GM19467 (cell line): Measurements from ENCODE around the gene ARRDC1.
"Not testable (repeated sequence)": the region's sequence is repeated elsewhere in the genome, so short reads cannot be mapped to it uniquely, and the experiment has no call there.

Experiments used
- ATAC-seq: cut with Tn5 transposase; IDR thresholded peaks from one replicate; pipeline ENCODE4 v1.9.1; 2021; ENCODE audit warnings: mild to moderate bottlenecking, moderate library complexity; ENCODE audit not compliant: unreplicated experiment

ARRDC1 gene, protein sequence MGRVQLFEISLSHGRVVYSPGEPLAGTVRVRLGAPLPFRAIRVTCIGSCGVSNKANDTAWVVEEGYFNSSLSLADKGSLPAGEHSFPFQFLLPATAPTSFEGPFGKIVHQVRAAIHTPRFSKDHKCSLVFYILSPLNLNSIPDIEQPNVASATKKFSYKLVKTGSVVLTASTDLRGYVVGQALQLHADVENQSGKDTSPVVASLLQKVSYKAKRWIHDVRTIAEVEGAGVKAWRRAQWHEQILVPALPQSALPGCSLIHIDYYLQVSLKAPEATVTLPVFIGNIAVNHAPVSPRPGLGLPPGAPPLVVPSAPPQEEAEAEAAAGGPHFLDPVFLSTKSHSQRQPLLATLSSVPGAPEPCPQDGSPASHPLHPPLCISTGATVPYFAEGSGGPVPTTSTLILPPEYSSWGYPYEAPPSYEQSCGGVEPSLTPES

DNA sequence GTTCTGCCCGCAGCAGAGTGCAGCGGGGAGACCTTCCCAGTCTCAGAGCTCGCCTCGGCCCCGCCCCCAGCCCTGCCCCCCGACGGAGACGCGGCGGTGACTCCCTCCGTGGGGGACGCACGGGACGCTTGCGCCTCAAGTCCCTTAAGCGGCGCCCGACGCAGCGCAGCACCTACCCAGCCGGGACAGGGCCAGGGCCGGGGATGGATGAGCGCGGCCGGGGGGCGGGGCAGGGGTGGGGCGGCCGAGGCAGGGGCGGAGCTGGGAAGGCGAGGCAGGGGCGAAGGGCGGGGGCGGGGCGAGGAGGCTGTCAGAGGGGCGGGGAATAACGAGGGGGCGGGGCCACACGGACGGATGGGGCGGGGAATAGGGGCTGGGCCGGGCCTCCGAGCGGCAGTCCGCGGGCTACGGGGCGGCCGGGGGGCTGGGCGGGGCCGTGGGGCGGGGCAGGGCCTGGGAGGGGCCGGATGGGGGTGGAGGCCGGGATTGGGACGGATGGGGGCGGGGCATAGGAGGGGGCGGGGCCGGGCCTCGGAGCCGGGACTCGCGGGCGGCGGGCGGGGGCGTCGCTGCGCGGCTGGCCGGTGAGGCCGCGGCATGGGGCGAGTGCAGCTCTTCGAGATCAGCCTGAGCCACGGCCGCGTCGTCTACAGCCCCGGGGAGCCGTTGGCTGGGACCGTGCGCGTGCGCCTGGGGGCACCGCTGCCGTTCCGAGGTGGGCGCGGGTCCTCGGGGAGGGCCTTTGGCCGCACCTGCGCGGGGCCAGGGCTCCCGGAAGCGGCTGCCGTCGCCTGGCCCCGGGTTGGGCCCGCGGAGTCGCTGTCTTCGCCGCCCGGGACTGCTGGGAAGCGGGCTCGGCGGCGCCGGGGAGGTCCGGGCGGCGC is at the start of gene ARRDC1:
Gene ARRDC1 (plus strand): TSS at position 566 of the 884 bp plus-strand sequence. CDS start 32 bp downstream, at position 598.
- ATAC-seq = peak; percentile 68

DNA sequence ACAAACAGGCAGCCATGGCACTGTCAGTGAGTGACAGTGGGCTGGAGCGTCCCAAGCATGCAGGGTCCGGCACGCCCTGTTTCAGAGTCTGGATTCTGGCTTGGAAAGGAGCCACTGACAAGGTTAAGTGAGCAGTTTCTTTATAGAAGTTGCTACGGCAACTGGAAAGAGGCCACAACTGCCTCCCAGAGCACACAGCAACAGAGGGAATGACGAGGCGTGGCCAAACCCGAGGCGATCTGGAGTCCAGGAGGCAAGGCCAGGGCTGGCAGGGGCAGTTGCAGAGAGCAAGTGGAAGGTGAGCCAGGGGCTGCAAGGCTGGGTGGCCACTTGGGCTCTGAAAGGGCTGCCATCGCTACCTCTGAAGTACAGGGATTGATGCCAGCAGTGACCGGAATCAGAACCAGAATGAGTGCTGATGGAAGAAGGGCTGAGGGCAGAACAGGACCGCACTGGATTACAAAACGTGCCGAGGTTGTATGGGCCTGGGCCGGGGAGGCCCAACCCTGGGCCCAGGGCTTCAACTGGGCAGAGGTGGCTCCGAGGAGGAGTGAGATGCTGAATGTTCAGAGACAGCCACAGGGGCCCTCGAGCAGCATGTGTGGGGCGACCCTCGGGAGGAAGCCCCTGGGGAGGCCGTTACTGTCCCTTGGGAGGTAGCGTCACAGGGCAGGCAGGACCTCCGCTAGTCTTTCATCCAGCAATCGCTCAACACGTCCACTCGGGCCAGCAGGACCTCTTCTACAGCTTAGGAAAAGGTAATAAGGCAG is 49.2 kb upstream of the ARRDC1 start:
- ATAC-seq = no peak

DNA sequence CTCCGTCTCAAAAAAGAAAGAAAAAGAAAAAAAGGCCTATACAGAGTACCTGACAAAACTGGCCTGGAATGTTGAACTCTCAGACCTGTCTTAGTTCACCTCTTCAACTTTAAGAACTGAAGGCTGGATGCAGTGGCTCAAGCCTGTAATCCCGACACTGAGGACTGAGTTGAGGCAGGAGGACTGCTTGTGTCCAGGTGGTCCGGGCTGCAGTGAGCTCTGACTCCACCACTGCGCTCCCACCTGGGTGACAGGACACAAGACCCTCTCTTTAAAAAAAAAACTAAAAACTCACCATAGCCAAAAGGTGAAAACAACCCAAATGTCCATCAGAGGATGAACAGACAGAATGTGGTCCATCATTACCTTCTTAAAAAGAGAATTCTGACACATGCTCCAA is 47.4 kb upstream of the ARRDC1 start:
- ATAC-seq = no peak

DNA sequence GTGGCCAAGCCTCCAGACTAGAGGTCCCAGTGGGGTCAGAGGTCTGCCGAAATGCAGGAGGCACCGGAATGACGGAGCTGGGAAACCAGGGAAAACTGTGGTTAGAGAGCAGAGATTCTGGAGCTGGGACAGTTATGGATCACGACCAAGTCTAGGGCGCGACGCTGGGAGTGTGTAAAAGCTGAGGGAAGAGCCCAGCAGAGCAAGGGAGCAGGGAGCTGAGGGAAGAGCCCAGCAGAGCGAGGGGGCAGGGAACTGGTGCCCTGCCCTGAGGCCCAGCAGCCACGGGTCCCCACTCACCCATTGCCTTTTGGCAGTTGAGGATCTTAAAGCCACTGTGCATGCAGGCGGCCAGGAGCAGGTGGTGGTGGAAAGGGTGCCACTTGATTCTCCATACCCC is 41.4 kb upstream of the ARRDC1 start:
- ATAC-seq = no peak

DNA sequence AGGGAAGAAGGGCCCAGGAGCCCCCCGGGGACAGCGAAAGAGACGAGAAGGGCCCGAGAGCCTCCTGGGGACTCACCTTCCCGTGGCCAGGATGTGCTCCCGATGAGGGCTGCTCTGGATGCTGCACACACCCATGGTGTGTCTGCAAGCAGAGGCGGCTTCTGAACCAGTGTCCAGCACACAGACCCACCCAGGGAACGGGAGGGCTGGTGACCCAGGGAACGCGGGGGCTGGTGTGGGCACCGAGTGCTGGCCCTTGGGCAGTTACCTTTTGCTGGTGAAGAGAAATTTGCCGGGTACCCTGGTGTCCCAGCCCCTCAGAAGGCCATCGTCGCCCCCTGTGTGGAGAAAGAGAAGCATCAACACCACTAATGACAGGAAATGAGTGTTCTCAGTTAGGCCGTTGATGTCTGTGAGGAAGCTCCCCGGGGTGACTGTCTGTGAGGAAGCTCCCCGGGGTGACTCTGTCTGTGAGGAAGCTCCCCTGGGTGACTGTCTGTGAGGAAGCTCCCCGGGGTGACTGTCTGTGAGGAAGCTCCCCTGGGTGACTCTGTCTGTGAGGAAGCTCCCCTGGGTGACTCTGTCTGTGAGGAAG is 40.6 kb upstream of the ARRDC1 start:
- ATAC-seq = no peak

DNA sequence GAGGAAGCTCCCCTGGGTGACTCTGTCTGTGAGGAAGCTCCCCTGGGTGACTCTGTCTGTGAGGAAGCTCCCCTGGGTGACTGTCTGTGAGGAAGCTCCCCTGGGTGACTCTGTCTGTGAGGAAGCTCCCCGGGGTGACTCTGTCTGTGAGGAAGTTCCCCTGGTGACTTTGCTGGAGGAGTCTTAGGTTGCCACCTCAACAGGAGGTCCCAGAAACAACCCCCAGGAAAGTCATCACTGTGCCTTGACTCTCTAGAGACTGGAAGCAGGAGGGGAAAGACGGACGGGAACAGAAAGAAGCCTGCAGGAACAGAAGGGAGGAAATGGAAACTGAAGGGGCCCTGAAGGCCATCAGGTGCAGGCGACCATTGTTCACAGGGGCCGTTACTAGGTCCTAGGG is 37.0 kb upstream of the ARRDC1 start:
- ATAC-seq = not testable (repeated sequence)

DNA sequence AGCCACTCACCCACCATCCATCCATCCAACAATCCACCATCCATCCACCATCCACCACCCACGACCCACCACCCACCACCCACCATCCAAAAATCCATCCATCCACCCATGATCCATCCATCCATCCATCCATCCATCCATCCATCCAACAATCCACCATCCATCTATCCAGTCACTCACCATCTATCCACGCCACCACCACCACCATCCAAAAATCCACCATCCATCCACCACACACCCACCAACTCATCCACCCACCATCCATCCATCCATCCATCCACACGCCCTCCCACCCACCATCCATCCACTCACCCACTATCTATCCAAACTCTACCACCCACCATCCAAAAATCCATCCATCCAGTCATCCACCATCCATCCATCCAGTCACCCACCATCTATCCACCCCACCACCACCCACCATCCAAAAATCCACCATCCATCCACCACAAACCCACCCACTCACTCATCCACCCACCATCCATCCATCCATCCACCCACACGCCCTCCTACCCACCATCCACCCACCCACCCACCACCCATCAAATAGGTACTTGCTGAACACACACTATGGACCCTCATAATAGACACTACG is 35.8 kb upstream of the ARRDC1 start:
- no peak for ATAC-seq

DNA sequence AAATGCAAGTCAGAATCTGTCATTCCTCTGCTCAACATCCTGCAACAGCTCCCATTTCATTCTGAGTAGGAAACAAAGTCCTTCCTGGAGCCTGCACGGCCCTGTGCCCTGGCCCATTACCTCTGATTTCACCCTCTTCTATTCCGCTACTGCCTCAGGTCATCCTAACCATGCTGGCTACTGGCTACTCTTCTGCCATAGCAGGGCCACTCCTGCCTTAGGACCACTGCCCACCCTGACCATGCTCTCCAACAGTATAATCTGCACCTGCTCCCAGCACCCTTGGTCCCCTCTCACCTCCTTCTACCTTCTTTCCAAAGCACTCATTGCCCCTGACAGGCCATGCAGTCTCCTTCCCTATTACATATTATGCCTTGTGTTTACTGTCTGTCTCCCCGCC is 34.9 kb upstream of the ARRDC1 start:
- no peak for ATAC-seq

DNA sequence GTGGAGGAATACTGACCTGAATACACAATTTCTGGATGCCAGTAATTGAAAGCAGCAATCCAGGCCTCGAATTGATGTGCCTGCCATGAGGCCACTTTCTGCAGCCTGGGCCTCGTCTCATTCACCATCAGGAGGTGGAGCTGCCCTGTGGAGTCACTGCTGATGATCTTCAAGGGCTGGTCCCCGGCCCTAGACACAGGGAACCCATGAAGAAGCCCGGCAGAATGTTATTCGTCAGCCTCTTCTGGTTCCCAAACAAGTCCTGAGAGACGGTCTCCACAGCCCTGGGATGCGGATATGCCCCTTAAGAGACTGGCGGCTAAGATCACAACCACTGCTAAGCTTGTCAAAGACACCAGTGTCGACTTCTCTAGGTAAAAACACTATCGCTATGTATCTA is 31.3 kb upstream of the ARRDC1 start:
- ATAC-seq = no peak

DNA sequence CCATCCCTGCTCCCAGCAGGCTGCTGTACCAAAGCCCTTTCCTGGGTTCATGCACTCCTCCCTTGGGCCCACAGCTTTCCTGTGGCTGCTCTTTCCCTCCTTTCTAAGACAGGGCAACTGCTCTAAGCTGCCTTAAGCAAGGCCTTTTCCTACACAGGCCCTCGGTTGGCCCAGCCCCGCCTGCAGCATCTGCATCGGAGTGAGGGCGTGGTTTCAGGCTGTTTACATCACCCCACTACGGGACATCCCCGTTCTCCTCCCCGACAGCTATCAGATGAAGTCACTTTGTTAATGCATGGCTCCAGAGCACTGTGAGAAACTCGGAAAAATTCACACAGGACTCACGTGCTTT is 30.1 kb upstream of the ARRDC1 start:
- no peak for ATAC-seq

DNA sequence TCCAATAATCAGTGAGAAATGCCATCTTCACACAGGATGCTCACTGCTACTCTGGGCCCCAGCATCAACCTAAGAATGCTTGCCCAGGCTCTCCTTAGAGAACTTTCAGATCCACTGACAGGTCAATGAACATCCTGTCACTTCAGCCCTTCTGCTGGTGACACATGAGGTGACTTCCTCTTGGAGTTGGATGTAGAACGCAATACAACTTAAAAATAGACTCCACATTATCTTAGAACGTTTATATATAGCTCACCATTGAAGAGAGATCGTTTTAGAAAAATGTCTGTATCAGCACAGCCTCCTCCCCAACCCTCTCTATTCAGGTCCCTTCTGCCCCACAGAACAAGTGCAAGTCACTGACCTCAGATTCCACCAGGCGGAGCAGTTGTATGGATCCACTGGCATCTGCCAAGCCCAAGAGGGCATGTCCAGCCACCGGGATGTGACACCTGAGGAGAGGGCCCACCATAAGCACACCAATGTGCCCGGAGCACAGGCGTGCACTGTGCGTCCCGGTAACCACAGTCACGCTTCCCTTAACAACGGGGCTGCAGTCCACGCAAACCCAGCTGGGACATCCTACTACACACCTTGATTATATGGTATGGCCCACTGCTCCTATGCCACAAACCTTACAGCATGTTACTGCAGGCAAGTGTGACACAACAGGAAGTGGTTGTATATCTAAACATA is 29.6 kb upstream of the ARRDC1 start:
- ATAC-seq = no peak

DNA sequence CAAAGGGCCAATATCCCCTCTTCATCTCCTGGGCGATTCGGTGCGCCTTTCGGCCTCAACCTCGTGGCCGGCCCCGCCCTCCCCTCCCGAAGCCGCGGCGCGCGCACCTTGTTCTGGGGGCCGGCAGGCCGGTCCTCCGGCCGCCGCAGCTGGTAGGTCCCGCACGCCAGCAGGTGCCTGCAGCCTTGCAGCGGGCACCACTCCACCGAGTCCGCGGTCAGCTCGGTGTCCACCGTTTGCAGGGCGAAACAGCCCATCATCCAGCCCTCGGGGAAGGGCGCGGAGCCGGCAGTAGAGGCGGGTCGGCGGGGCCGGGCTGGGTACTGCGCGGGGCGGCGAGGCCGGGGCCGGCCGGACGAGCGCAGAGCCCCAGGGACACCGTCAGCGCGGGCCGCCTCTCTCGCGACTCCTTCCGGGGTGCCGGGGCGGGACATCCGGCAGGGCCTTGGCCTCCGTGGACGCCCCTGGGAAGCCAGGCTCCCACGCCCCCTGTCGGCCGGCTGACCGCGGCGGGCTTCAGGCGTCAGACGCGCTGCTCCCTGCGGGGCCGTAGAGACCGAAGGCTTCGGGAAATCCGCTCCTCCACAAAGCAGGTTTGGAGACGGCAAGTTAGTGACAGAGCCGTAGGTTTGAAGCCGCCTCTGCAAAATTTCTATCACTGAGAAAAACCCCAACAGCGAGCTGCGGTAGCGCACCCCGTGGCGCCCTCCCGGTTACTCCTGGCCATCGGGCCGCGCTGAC is 26.8 kb upstream of the ARRDC1 start, which contains the start of gene DPH7:
Gene DPH7 (minus strand): TSS at position 408 of the 741 bp plus-strand sequence. CDS start 148 bp downstream, at position 260.
- ATAC-seq = peak; percentile 89

DNA sequence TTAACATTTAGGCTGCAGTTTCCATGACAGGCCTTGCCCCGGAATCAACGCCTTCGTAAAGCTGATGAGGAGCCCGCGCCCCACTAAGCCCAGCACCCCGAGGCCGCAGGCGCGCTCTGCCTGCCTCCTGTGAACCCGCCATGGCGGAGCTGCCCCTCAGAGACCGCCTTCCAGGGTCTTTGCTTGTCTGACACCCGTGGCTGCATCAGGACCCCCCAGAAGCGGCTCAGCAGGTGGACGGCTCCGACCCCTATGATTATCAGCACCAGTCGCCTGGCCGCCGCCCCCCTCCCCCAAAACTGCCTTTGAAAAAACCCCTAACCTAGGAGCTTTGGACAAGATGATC is 26.3 kb upstream of the ARRDC1 start:
- ATAC-seq = no peak

DNA sequence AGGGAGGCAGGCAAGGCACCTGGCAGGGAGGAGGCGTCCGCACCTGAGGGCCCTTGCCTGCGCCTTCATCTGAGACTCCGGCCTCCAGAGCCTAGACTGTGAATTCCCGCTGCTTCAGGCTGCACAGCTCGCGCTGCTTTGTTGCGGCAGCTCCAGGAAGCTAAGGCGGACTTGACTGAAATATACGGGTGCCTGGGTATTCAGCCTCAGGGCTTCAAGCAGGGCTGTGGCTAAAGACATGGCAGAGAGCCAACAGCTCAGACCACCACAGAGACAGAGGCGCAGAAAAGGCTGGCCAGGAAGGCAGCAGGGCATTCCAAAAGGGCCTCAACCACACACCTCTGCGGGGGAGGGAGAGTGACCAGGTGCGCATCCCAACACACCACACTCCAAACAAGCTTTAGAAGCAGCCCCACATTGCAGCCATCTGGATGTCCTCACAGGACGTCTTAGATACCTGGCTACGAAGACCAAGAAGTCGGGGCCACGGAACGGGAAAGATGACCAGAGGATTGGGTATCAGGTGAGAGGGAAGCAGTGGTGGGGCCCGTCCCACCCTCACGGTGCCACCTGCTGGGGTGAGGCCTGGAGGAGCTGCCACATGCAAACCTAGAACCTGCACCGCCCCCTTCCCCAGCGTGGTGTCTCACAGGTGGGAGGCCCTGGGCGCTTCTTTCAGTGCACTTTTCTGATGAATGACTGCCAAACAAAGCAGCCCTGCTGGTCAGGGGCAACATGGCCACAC is 25.1 kb upstream of the ARRDC1 start:
- no peak for ATAC-seq

DNA sequence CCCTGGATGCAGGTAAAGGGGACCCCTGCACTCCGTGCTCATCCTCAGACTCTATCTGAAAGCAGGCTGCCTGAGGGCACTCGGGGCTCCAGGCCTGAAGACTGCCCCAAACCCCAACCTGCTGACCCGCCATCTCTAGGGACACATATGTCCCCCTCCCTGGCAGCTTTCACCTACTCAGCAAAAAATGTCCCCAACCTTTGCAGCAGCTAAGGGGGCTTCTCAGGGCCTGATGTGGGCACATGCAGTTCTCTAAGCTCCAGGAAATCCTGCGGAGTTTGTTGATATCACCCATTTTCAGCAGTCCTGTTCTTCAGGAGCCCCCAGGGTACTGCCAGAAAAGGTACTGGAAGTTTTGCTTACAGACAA is 24.5 kb upstream of the ARRDC1 start:
- no peak for ATAC-seq

DNA sequence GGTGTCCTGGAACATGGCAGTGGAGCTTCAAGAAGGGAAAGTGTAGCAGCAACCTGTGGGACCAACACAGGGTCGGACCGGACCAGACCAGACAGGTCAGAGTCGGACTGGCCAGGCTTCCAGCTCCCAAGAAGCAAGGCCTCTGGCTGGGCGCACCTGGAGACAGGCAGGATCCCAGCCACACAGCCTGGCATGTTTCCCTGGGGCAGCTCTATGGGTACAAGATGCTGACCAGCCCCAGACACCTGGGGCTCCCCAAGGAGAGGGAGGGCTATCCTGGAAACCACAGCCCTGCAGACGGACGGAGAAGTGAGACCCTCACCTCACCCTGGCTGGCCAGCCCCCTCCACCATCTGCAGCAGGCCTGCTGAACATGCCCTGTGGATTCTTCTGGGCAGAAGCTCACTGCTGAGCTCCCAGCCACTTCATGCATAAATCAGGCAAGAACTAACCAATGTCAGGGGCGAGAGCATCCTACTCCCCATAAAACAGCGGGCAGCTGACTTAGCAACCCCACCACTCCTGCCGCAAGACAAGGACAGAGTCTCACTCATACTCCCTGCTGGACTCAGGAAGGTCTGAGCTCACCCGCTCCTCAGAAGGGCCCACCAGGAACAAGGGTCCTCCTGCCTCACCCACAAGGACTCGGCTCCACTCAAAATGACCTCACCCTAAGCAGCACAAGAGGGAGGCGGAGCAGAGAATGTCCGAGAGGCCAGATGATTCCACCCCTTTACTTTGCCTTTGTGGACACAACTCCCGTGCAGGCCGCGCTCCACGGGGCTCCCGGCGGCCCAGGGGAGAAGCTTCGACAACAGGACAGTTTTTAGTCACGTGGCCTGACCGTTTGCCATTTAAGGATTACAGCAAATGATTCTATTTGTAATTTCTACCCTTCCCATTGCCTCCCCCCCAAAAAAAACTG is 23.9 kb upstream of the ARRDC1 start:
- ATAC-seq = no peak

DNA sequence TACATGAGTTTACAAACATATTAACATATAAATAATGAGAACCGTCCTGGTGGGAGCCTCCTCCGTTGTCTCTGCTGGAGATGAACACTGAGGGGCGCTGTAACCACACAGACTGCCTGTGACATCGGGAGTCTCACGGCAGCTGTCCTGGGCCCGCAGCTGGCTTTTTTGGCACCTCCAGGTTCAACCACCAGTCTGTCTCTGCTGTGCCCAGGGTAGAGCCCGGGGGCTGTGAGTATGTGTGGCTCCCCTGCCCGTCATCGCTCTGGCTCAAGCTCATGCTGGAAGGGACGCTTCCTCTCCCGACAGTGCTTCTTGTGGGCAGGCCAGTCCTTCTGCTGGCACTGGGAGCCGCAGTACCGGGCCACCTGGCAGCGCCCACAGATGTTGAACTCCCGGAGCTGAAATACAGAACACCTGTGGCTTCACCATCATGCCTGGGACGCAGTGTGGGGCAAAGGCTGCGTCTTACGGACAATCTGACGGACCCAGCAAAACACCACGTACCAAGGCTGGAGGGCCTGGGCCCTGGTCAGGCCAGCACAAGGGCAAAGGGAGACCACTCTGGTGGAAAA is 23.1 kb upstream of the ARRDC1 start:
- no peak for ATAC-seq
